Coronary artery (tissue), 2 donors: Measurements from ENCODE around the gene TNRC18.
A peak's percentile ranks its signal among the peaks of the same experiment; 100 is the strongest.
"Not testable (repeated sequence)": the region's sequence is repeated elsewhere in the genome, so short reads cannot be mapped to it uniquely, and the experiment has no call there.

ENCODE experiments used
- DNase-seq: peaks from one replicate; pipeline ENCODE4 v3.0.0-alpha.2; 2017; ENCODE audit warnings: low spot score
- H3K27ac ChIP-seq, 2 donors: fragments of 200-600 bp; sonication (generic); one replicate each; pipeline ENCODE4 v1.5.1; 2016 to 2019
- H3K4me3 ChIP-seq: fragments of 200-600 bp; sonication (generic); 2 replicates; pipeline ENCODE4 v1.5.1; 2016; ENCODE audit warnings: mild to moderate bottlenecking, moderate library complexity
- TF ChIP-seq, protein P1 (sequence below): fragments of 200-600 bp; sonication (generic); IDR thresholded peaks from one replicate; pipeline ENCODE4 v1.5.1; 2019; ENCODE audit warnings: antibody characterized with exemption

Gene TNRC18, protein sequence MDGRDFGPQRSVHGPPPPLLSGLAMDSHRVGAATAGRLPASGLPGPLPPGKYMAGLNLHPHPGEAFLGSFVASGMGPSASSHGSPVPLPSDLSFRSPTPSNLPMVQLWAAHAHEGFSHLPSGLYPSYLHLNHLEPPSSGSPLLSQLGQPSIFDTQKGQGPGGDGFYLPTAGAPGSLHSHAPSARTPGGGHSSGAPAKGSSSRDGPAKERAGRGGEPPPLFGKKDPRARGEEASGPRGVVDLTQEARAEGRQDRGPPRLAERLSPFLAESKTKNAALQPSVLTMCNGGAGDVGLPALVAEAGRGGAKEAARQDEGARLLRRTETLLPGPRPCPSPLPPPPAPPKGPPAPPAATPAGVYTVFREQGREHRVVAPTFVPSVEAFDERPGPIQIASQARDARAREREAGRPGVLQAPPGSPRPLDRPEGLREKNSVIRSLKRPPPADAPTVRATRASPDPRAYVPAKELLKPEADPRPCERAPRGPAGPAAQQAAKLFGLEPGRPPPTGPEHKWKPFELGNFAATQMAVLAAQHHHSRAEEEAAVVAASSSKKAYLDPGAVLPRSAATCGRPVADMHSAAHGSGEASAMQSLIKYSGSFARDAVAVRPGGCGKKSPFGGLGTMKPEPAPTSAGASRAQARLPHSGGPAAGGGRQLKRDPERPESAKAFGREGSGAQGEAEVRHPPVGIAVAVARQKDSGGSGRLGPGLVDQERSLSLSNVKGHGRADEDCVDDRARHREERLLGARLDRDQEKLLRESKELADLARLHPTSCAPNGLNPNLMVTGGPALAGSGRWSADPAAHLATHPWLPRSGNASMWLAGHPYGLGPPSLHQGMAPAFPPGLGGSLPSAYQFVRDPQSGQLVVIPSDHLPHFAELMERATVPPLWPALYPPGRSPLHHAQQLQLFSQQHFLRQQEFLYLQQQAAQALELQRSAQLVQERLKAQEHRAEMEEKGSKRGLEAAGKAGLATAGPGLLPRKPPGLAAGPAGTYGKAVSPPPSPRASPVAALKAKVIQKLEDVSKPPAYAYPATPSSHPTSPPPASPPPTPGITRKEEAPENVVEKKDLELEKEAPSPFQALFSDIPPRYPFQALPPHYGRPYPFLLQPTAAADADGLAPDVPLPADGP (N-terminal part only)

DNA sequence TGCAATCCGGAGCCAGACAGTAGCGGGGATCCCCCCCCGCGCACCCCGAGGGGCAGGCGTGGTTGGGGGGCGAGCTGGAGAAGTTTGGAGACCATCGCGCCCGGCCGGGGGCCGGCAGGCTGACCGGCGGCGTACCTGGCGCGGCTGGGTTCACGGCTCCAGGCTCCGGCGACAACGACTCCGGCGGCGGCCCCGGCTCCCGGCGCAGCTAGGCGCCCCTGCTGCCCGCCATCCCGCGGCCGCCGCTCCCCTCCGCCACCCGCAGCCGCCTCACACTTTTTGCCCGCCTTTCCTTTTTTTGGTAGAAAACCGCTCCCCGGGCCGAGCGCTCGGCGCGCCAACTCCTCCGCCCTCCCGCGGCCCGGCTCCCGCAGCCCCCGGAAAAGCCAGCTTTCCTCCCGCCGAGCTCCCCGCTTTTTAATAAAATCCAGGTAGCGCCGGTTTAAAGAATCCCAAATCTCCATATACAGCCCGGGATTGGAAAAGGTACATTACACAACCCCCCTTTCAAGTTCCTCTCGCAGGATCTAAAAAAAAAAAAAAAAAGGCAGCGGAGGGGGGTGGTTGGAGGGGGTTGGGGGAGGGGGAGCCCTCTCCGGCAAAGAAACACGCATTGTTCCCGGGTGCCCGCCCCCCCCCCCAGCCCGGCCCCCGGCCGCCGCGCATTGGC lies at the start of gene TNRC18:
Gene TNRC18, minus strand, starts transcription at position 529 of the 670 bp plus-strand sequence. CDS start 2,588 bp downstream, outside the sequence.
- DNase-seq, result peak; percentile 79
- TF ChIP-seq, protein P1, sequence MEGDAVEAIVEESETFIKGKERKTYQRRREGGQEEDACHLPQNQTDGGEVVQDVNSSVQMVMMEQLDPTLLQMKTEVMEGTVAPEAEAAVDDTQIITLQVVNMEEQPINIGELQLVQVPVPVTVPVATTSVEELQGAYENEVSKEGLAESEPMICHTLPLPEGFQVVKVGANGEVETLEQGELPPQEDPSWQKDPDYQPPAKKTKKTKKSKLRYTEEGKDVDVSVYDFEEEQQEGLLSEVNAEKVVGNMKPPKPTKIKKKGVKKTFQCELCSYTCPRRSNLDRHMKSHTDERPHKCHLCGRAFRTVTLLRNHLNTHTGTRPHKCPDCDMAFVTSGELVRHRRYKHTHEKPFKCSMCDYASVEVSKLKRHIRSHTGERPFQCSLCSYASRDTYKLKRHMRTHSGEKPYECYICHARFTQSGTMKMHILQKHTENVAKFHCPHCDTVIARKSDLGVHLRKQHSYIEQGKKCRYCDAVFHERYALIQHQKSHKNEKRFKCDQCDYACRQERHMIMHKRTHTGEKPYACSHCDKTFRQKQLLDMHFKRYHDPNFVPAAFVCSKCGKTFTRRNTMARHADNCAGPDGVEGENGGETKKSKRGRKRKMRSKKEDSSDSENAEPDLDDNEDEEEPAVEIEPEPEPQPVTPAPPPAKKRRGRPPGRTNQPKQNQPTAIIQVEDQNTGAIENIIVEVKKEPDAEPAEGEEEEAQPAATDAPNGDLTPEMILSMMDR, result no peak
- peak within 1 kb of the TSS; percentile 96 for H3K4me3 ChIP-seq
- H3K27ac ChIP-seq, result peak within 1 kb of the TSS; percentile 97 to 100

DNA sequence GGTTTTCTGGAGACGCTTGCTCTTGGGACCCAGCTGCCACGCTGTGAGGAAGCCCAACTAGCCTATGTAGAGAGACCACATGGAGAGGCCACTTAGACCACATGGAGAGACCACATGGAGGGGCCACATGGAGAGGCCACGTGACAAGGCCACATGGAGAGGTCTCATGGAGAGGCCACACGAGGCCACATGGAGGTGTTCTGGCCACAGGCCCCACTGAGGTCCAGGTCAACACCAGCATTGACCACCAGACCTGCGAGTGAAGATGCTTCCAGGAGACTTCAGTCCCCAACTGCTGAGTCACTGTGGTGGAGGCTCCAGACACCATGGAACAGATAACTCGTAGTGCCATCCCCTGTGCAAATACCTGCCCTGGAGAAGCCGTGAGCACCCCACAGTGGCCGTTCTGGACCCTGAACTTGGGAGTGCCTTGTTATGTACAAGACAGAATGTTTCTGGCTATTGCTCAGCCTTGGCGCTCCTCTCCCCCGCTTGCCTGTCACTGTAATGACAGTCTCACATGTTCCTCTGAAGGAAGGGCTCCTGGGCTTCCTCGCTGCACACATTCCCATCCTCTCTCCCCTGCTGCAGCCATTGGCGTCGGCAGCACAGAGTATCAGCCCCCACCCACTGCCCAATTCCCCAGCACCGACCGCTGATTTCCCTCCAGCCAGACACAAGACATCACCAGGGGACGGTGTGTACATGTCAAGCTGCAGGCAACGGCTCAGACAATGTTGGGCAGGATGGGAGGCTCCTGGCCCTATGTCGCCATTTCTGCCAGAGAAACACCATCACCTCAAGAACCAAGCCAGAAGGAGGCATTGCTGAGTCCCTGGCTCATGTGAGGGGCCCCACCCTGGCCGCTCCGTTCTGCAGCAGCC lies 49.0 kb upstream of the TNRC18 start:
- no peak overlapping the region for H3K27ac ChIP-seq
- no peak for DNase-seq
- TF ChIP-seq, protein P1, result no peak
- no peak overlapping the region for H3K4me3 ChIP-seq

DNA sequence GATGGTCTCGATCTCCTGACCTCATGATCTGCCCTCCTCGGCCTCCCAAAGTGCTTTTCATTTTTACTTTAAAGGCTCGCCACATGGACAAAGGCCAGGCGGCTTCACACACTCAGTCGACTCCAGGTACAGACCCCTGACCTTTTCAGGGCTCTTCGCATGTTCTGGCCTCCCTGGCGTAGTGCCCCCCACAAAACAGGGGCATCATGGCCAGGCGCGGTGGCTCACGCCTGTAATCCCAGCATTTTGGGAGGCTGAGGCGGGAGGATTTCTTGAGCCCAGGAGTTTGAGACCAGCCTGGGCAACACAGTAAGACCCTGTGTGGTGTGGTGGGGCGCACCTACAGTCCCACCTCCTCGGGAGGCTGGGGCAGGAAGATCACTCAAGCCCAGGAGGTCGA lies 48.0 kb upstream of the TNRC18 start:
- DNase-seq, H3K27ac ChIP-seq, H3K4me3 ChIP-seq: not testable (repeated sequence)

DNA sequence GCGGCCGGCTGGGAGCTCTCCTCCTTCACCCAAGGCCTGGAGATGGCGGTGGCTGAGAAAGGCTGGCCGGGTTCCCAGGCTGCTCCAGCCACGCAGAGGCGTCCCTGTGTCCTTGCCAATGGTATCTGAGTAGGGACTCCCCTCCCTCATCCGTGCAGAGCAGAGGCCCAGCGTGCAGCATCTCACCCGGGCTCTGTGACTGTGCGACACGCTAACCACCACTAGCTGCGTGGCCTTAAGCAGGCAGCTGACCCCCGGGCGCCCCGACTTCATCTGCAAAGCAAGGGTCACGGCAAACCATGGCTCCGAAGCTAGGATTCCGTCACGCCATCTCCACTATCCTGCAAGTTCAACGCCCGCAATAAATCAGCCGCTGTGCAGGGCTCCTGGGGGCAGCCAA lies 47.2 kb upstream of the TNRC18 start:
- TF ChIP-seq, protein P1, result no peak
- H3K4me3 ChIP-seq, result no peak overlapping the region
- DNase-seq, result no peak
- H3K27ac ChIP-seq, result no peak overlapping the region

DNA sequence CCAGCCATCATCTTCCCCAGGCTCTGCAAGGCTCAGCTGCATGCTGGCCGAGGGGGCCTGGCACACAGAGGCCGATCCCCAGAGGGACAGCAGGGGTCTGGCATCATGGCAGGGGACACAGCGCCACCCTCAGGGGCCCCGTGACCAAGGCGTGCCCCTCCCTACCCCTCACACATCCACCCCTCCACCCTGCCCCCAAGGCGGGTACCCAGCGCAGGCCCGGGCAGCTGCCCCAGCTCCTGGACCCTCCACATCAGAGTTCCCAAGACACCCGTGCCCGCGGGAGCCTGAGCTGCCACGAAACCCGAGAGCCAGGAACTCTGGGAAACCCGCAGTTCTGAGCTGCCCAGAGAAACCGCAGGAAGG lies 46.5 kb upstream of the TNRC18 start:
- TF ChIP-seq, protein P1, result no peak
- no peak overlapping the region for H3K27ac ChIP-seq
- DNase-seq, result no peak
- H3K4me3 ChIP-seq, result no peak overlapping the region

DNA sequence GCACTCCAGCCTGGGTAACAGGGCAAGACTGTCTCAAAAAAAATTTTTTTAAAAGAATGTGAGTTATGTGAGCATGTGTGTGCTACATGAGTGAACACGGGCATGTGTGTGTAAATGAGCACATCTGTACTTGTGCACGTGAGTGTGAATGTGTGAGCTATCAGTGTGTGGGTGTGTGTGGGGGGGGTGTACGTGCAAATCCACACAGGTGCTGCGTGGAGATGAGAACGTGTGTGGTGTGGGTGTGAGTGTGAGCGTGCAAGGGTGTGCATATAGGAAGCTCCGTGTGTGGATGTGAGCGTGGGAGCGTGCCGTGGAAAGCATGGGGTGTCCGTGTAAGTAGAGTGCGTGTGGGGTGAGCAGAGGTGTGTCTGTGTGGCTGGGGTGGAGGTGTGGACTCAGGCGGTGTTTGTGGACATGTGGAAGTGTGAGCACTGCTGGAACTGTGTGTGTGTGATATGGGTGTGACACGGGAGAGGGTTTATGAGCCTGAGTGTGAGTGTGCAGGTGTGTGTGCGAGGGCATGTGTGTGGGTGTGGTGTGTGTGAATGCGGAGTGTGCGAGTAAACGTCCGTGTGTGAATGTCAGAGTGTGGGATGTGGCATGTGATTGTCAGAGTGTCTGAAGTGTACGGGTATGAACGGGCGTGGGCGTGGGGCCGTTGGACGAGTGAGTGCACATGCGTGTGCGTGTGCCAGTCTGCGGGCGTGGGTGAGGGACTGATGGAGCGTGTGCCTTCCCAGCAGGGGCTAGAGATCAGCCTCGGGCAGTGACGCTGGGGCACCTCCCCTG lies 45.9 kb upstream of the TNRC18 start:
- no peak for DNase-seq
- Histone ChIP-seq H3K4me3 (no peak overlapping the region), H3K27ac (no peak overlapping the region)
- TF ChIP-seq, protein P1, result no peak
